HepG2 (cell line): Measurements from ENCODE around the gene TXNL4A.

Source experiments
- CEBPB ChIP-seq: IDR thresholded peaks from 2 replicates; pipeline ENCODE4 v1.6.1; 2011; ENCODE audit warnings: low read depth, low read length, improper control_type of control experiment, borderline replicate concordance
- CREBL2 ChIP-seq: sonication (generic); formaldehyde crosslinking; IDR thresholded peaks from 2 replicates; pipeline ENCODE4 v1.8.1; 2023; ENCODE audit warnings: missing genetic modification reagents, mild to moderate bottlenecking, borderline replicate concordance
- E2F5 ChIP-seq: sonication (generic); formaldehyde crosslinking; conservative IDR thresholded peaks from 2 replicates; pipeline ENCODE4 v1.4.0; 2020; ENCODE audit warnings: missing genetic modification reagents
- HIC2 ChIP-seq: sonication (generic); formaldehyde crosslinking; IDR thresholded peaks from 2 replicates; pipeline ENCODE4 v1.9.0; 2022; ENCODE audit warnings: low read depth, missing genetic modification reagents
- PATZ1 ChIP-seq: sonication (generic); formaldehyde crosslinking; IDR thresholded peaks from 2 replicates; pipeline ENCODE4 v1.4.0; 2020; ENCODE audit warnings: missing genetic modification reagents
- SALL1 ChIP-seq: sonication (generic); formaldehyde crosslinking; IDR thresholded peaks from 2 replicates; pipeline ENCODE4 v1.8.0; 2022; ENCODE audit warnings: mild to moderate bottlenecking, missing genetic modification reagents
- SIN3A ChIP-seq: IDR thresholded peaks from 2 replicates; pipeline ENCODE4 v1.6.1; 2011; ENCODE audit warnings: low read depth, mild to moderate bottlenecking, control low read depth, low read length, borderline replicate concordance
- SNAPC5 ChIP-seq: sonication (generic); formaldehyde crosslinking; IDR thresholded peaks from 2 replicates; pipeline ENCODE4 v1.8.1; 2023; ENCODE audit warnings: mild to moderate bottlenecking, missing genetic modification reagents, borderline replicate concordance
- TCF7L2 ChIP-seq: IDR thresholded peaks from 2 replicates; pipeline ENCODE4 v1.6.1; 2011; ENCODE audit warnings: mild to moderate bottlenecking, low read depth, low read length, moderate library complexity
- TGIF2 ChIP-seq: IDR thresholded peaks from 2 replicates; pipeline ENCODE4 v1.6.1; 2016; ENCODE audit warnings: control low read depth, missing compliant biosample characterization
- ZNF274 ChIP-seq: sonication (generic); formaldehyde crosslinking; IDR thresholded peaks from 2 replicates; pipeline ENCODE4 v1.5.1; 2020; ENCODE audit warnings: mild to moderate bottlenecking, missing genetic modification reagents
- ZNF44 ChIP-seq: sonication (generic); formaldehyde crosslinking; IDR thresholded peaks from 2 replicates; pipeline ENCODE4 v1.5.1; 2020; ENCODE audit warnings: mild to moderate bottlenecking, missing genetic modification reagents
- ZNF839 ChIP-seq: sonication (generic); formaldehyde crosslinking; IDR thresholded peaks from 2 replicates; pipeline ENCODE4 v1.4.0; 2020; ENCODE audit warnings: missing genetic modification reagents, mild to moderate bottlenecking, borderline replicate concordance
- ZSCAN5A ChIP-seq: sonication (generic); formaldehyde crosslinking; IDR thresholded peaks from 2 replicates; pipeline ENCODE4 v1.8.0; 2022; ENCODE audit warnings: mild to moderate bottlenecking, missing genetic modification reagents, borderline replicate concordance

- TF ChIP-seq E2F5 (CRISPR knock-in tag) (no peak), SIN3A (no peak), CREBL2 (CRISPR knock-in tag) (no peak), ZNF274 (CRISPR knock-in tag) (no peak), CEBPB (no peak), TGIF2 (CRISPR knock-in tag) (no peak), TCF7L2 (no peak), SNAPC5 (CRISPR knock-in tag) (no peak), ZSCAN5A (CRISPR knock-in tag) (no peak), HIC2 (no peak), ZNF839 (CRISPR knock-in tag) (no peak), PATZ1 (CRISPR knock-in tag) (no peak), SALL1 (CRISPR knock-in tag) (no peak), ZNF44 (CRISPR knock-in tag) (no peak)
These were observed 58.2 kb downstream of the TXNL4A start for GRCh38 chr18:79930020-79930642.
